Naive thymus-derived CD4-positive, alpha-beta T cell (primary cell): ENCODE measurements around the gene SMIM27. TPM values are rescaled to one million over a fixed set of nuclear protein-coding genes. Genes with fewer than 3 reads are reported as not detected.

ENCODE experiments used
- ATAC-seq: fragments of 150-1000 bp; cut with Tn5 transposase; 2 replicates; pipeline ENCODE4 v1.10.0; 2021; ENCODE audit warnings: mild to moderate bottlenecking, moderate library complexity
- CTCF ChIA-PET: fragments of 350-600 bp; sonication (Branson Sonifier 250); formaldehyde crosslinking; loops from one replicate; lab custom pipeline; 2021; ENCODE audit warnings: antibody characterized with exemption; lab: Charles Lee
- POLR2A ChIA-PET: fragments of 350-600 bp; sonication (Branson Sonifier 250); formaldehyde crosslinking; loops from one replicate; lab custom pipeline; 2021; ENCODE audit warnings: antibody characterized with exemption, inconsistent platforms; lab: Charles Lee
- DNase-seq, 9 donors: peaks; one replicate each; pipeline versions ENCODE4 v3.0.0 to v3.0.0-alpha.2; 2020 to 2022; ENCODE audit warnings: mixed read lengths in 1 of 9
- H3K27ac ChIP-seq: one replicate; pipeline ENCODE4 v1.7.0; 2013; ENCODE audit warnings: mild to moderate bottlenecking, low read depth, low read length, moderate library complexity
- H3K27me3 ChIP-seq, 2 donors: one replicate each; pipeline ENCODE4 v1.7.0; 2013; ENCODE audit warnings: low read length in 2 of 2, mild to moderate bottlenecking in 2 of 2, moderate library complexity in 2 of 2; ENCODE audit not compliant: control insufficient read depth in 2 of 2, insufficient read depth in 2 of 2
- H3K36me3 ChIP-seq, 3 experiments: 1 replicate in 2 of 3; 2 replicates in 1 of 3; pipeline ENCODE4 v1.7.0; 2013; ENCODE audit warnings: low read length in 3 of 3, mild to moderate bottlenecking in 3 of 3, moderate library complexity in 1 of 3; ENCODE audit not compliant: insufficient read depth in 3 of 3, control insufficient read depth in 2 of 3
- H3K4me1 ChIP-seq, 2 donors: one replicate each; pipeline ENCODE4 v1.7.0; 2013; ENCODE audit warnings: low read length in 2 of 2, mild to moderate bottlenecking in 2 of 2, moderate library complexity in 1 of 2; ENCODE audit not compliant: control insufficient read depth in 2 of 2, insufficient read depth in 2 of 2
- H3K4me3 ChIP-seq: 2 replicates; pipeline ENCODE4 v1.7.0; 2013; ENCODE audit warnings: mild to moderate bottlenecking, low read length
- H3K9me3 ChIP-seq, 3 experiments: 1 replicate in 2 of 3; 2 replicates in 1 of 3; pipeline ENCODE4 v1.7.0; 2013; ENCODE audit warnings: low read length in 3 of 3; ENCODE audit not compliant: control insufficient read depth in 2 of 3
- H3K27ac Mint-ChIP-seq, 9 donors: one replicate each; pipeline ENCODE4 v1.8.0; 2020 to 2022; ENCODE audit warnings: mixed read lengths in 9 of 9, mild to moderate bottlenecking in 8 of 9, moderate library complexity in 5 of 9, inconsistent platforms in 2 of 9
- H3K27me3 Mint-ChIP-seq, 5 donors: one replicate each; pipeline ENCODE4 v1.8.0; 2021 to 2022; ENCODE audit warnings: mixed read lengths in 5 of 5, mild to moderate bottlenecking in 1 of 5
- H3K36me3 Mint-ChIP-seq, 5 donors: one replicate each; pipeline ENCODE4 v1.8.0; 2020 to 2022; ENCODE audit warnings: mixed read lengths in 5 of 5, mild to moderate bottlenecking in 3 of 5, inconsistent platforms in 1 of 5
- H3K4me1 Mint-ChIP-seq, 7 donors: one replicate each; pipeline ENCODE4 v1.8.0; 2020 to 2022; ENCODE audit warnings: mixed read lengths in 7 of 7, mild to moderate bottlenecking in 3 of 7, inconsistent platforms in 1 of 7
- H3K4me3 Mint-ChIP-seq, 10 donors: one replicate each; pipeline ENCODE4 v1.8.0; 2020 to 2022; ENCODE audit warnings: mild to moderate bottlenecking in 10 of 10, mixed read lengths in 10 of 10, moderate library complexity in 6 of 10, inconsistent platforms in 2 of 10
- H3K9me3 Mint-ChIP-seq, 11 donors: one replicate each; pipeline ENCODE4 v1.8.0; 2020 to 2022; ENCODE audit warnings: mixed read lengths in 11 of 11, mild to moderate bottlenecking in 4 of 11, inconsistent platforms in 1 of 11, moderate library complexity in 1 of 11
- intact Hi-C, 2 donors: fragments of 100-400 bp; cut with micrococcal nuclease; formaldehyde crosslinking; loops; one replicate each; pipeline ENCODE4 v1.15.1; 2023
- polyA plus RNA-seq, 2 donors: library from polyadenylated mRNA; unstranded; fragments of 300-500 nt; fragmentation: Illumina TruSeq; gene quantifications; one replicate each; pipeline ENCODE4 v1.2.3, GENCODE V29; 2021
- total RNA-seq, 6 experiments: library from RNA in 5 of 6; stranded (reverse) in 5 of 6; gene quantifications; 1 replicate in 5 of 6; 2 replicates in 1 of 6; pipeline ENCODE4 v1.2.3 and lab custom pipeline; 2021 to 2026

SMIM27 gene
- total and polyA plus RNA-seq, 7 experiments from 2014 or later: 15.1 to 108 (median 37.8) TPM

DNA sequence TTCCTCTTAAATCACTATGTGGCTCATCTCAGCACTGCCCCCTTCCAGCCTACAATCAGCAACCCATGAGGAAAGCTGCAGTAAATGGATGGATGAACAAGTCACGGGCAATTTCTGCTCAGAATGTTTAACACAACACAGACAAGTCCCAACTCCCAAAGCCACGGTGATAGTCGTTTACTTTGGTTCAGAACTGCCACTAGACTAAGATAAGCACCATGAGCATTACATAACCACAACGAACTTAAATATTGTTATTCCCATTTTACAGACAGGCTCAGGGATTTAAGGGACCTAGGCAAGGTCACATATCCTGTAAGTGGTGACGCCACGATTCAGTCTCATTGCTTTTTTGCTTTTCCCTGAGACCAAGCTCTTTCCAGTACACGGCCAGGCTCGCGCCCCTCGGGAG is 2.0 kb upstream of the SMIM27 start:
- peaks cover 31 to 65% (median 59%) of the 10 kb centered on the region in 7 donors for H3K4me1 Mint-ChIP-seq
- CTCF ChIA-PET: interaction anchor here (1.4 to 7.3 kb wide), 6 partner anchors 20 to 170 kb away, joined by 4 to 48 read pairs (median 10); partner anchors contain the start of genes ACO1, NDUFB6 and RIGI

DNA sequence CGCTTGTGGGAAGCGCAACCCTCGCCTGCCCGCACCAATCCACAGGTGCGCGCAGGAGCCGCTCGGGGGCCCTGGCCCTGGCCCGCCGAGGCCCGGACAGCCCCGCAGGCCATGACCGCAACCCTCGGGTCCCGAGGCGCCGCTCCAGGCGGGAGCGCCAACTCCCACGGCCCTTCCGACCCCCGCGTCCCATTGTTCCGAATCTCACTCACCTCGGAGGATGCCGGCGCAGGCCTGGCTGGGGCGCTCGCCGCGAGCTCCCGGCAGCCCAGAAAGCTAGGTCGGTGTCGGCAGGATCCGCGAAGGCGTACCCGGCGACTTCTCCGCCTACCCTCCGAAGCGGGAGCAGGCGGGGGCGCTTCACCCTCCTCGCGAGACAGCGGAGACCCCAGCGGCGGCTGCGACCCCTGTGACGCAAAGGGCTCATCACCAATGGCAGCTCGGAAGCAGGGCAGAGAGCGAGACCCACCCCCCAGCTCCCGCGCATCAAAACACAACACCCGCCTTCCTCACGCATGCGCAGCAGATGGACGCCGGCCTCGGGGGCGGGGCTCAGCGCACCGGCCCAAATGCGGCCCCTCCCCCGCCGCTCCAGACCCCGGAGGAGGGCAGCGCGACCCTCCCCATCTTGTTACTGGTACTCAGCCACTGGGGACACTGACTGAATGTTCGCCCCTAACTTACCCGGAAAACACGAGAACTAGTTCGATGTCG is 1.4 kb upstream of the SMIM27 start:
- ChIA-PET CTCF (interaction anchor here (0.6 to 7.3 kb wide), 9 partner anchors 21 to 171 kb away, joined by 3 to 48 read pairs (median 6); partner anchors contain the start of genes ACO1, NDUFB6 and RIGI), POLR2A (interaction anchor here (0.8 to 5.3 kb wide), 11 partner anchors 9 to 171 kb away, joined by 3 to 50 read pairs (median 10); partner anchors contain the start of genes ACO1, NDUFB6 and RIGI)
- Mint-ChIP-seq H3K27me3 (no peaks in the 10 kb centered on the region), H3K36me3 (peaks cover 0 to 9% (median 0%) of the 10 kb centered on the region in 5 donors), H3K9me3 (no peaks in the 10 kb centered on the region), H3K4me1 (peaks cover 31 to 70% (median 57%) of the 10 kb centered on the region in 7 donors), H3K4me3 (peak overlapping the region; percentile 92 to 100 (median 99)), H3K27ac (peak overlapping the region; percentile 96 to 100 (median 98))
- Histone ChIP-seq H3K27ac (peak overlapping the region; percentile 97), H3K4me3 (peak overlapping the region; percentile 93), H3K9me3 (no peaks in the 10 kb centered on the region), H3K27me3 (no peaks in the 10 kb centered on the region), H3K36me3 (no peaks in the 10 kb centered on the region), H3K4me1 (peaks cover 13 to 20% of the 10 kb centered on the region in 2 donors)
- DNase-seq (peak; percentile 89 to 99 (median 96)), ATAC-seq (peak; percentile 90)
- intact Hi-C loops: loop anchor here (1.0 to 10.0 kb wide), 15 partner anchors 12 to 1907 kb away; partner anchors contain the start of genes ACO1 (in 2 of the 2), APTX (in 2 of the 2), RIGI (in 2 of the 2) and SMU1 (in 2 of the 2)

More for the DNA sequence above, 2.0 kb upstream of the SMIM27 start:
- peak overlapping the region; percentile 97 for H3K27ac ChIP-seq
- no peaks in the 10 kb centered on the region for H3K9me3 Mint-ChIP-seq
- DNase-seq: no peak
- POLR2A ChIA-PET: interaction anchor here (0.8 to 5.3 kb wide), 10 partner anchors 9 to 171 kb away, joined by 3 to 50 read pairs (median 10); partner anchors contain the start of genes ACO1, NDUFB6 and RIGI
- no peaks in the 10 kb centered on the region for H3K27me3 ChIP-seq
- intact Hi-C loops: loop anchor here (1.0 to 10.0 kb wide), 13 partner anchors 12 to 1907 kb away; partner anchors contain the start of genes RIGI (in 2 of the 2), SMU1 (in 2 of the 2), UBAP2 (in 2 of the 2) and ACO1 (in 1 of the 2)
- ATAC-seq: no peak
- no peaks in the 10 kb centered on the region for H3K36me3 ChIP-seq
- peak overlapping the region; percentile 93 for H3K4me3 ChIP-seq
- no peaks in the 10 kb centered on the region for H3K27me3 Mint-ChIP-seq
- H3K4me3 Mint-ChIP-seq: peak overlapping the region; percentile 92 to 100 (median 98)
- peaks cover 0 to 8% (median 0%) of the 10 kb centered on the region in 5 donors for H3K36me3 Mint-ChIP-seq
- H3K4me1 ChIP-seq: peaks cover 13 to 20% of the 10 kb centered on the region in 2 donors
- no peaks in the 10 kb centered on the region for H3K9me3 ChIP-seq
- H3K27ac Mint-ChIP-seq: peak overlapping the region; percentile 47 to 99 (median 95)

DNA sequence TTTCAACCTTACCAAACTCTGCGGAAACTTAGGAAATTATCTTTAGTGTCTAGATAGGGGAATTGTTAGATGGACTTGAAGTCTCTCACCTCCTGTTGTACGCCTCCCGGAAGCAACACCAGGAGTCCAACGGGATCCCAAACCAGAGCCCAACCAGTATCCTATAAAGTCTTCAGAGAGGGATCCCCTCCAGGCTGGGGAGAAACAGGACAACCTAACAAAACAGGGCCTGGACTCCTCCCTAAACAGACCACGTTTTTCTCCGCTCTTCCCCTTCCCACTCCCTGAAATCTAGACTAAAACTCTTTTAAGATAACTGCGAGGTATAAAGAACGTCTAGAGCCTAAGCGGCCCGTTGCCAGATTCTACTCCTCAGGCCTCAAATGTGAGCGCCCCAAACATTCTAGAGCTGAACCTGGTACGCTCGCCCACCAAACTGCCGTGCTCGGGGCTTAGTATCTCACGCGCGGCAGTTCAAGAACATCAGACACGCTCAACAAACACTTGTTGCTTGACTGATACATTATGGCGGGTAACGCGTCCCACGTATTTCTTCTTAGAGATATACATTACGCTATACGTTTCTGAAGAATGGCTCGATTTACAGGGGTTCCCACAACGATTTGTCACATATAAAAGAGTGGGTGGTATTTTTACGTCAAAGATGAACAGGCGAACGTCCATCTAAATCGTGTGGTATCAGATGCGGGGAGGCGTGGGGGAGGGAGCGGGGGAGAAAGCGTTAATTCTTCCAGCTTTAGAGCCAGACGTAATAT is 663 bp upstream of the SMIM27 start:
- no peaks in the 10 kb centered on the region for H3K27me3 Mint-ChIP-seq
- no peaks in the 10 kb centered on the region for H3K9me3 Mint-ChIP-seq
- H3K27ac Mint-ChIP-seq: peak overlapping the region; percentile 96 to 100 (median 98)
- peaks cover 0 to 16% (median 0%) of the 10 kb centered on the region in 5 donors for H3K36me3 Mint-ChIP-seq
- intact Hi-C loops: loop anchor here (1.0 to 10.0 kb wide), 16 partner anchors 21 to 1906 kb away; partner anchors contain the start of genes DNAJA1 (in 2 of the 2), UBAP2 (in 2 of the 2), ACO1 (in 1 of the 2) and APTX (in 1 of the 2)
- H3K4me3 Mint-ChIP-seq: peak overlapping the region; percentile 92 to 100 (median 99)
- peak; percentile 7 for ATAC-seq
- ChIA-PET POLR2A (interaction anchor here (0.8 to 5.3 kb wide), 10 partner anchors 10 to 172 kb away, joined by 3 to 50 read pairs (median 10); partner anchors contain the start of genes ACO1 and RIGI), CTCF (interaction anchor here (0.6 to 7.3 kb wide), 10 partner anchors 22 to 173 kb away, joined by 3 to 48 read pairs (median 7); partner anchors contain the start of genes ACO1, NDUFB6 and RIGI)
- Histone ChIP-seq H3K4me1 (peaks cover 13 to 20% of the 10 kb centered on the region in 2 donors), H3K4me3 (peak overlapping the region; percentile 93), H3K27ac (peak overlapping the region; percentile 97), H3K9me3 (no peaks in the 10 kb centered on the region), H3K36me3 (no peaks in the 10 kb centered on the region), H3K27me3 (no peaks in the 10 kb centered on the region)
- peaks cover 31 to 71% (median 57%) of the 10 kb centered on the region in 7 donors for H3K4me1 Mint-ChIP-seq
- peak; percentile 16 to 60 (median 53) for DNase-seq

DNA sequence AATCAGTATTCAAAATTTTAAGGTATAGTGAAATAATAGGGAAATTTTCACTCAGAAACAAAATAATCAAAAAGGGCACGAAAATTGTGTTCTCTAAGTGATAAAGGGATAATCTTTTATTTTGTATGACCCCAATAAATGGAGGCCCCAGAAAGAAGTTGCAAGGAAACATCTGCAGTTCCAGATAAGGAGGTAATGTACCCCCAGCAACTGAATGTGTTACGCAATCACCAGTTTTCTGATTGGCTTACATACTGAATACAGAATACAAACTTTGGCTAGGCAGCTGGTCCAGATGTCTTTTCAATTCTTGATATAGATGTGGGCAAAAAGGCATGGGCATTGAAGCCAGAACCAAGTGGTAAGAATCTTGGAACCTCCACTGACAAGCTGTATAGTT is 2.0 kb downstream of the SMIM27 start:
- H3K4me3 ChIP-seq: no peak overlapping the region
- POLR2A ChIA-PET: interaction anchor here (0.6 to 1.2 kb wide), 2 partner anchors 15 to 18 kb away, joined by 3 read pairs; no protein-coding TSS in a partner anchor
- intact Hi-C loops: loop anchor here (5.0 to 10.0 kb wide), 6 partner anchors 523 to 1903 kb away; partner anchors contain the start of genes DNAI1 (in 1 of the 2), FAM219A (in 1 of the 2), MYORG (in 1 of the 2) and SMU1 (in 1 of the 2)
- no peaks in the 10 kb centered on the region for H3K27me3 ChIP-seq
- no peaks in the 10 kb centered on the region for H3K36me3 ChIP-seq
- Mint-ChIP-seq H3K4me1 (peaks cover 26 to 66% (median 44%) of the 10 kb centered on the region in 7 donors), H3K27me3 (no peaks in the 10 kb centered on the region), H3K4me3 (peak overlapping the region in 4 of 10 donors; percentile 51 to 98 (median 56)), H3K9me3 (no peaks in the 10 kb centered on the region), H3K27ac (peak overlapping the region in 5 of 9 donors; percentile 9 to 97 (median 80)), H3K36me3 (peaks cover 0 to 14% (median 1%) of the 10 kb centered on the region in 5 donors)
- H3K9me3 ChIP-seq: no peaks in the 10 kb centered on the region
- H3K4me1 ChIP-seq: peaks cover 13 to 19% of the 10 kb centered on the region in 2 donors
- no peak for DNase-seq
- no peak for ATAC-seq
- CTCF ChIA-PET: interaction anchor here (7.3 kb wide), 1 partner anchor 19 kb away, joined by 48 read pairs; the partner anchor contains the start of gene NDUFB6
- peak overlapping the region; percentile 97 for H3K27ac ChIP-seq

DNA sequence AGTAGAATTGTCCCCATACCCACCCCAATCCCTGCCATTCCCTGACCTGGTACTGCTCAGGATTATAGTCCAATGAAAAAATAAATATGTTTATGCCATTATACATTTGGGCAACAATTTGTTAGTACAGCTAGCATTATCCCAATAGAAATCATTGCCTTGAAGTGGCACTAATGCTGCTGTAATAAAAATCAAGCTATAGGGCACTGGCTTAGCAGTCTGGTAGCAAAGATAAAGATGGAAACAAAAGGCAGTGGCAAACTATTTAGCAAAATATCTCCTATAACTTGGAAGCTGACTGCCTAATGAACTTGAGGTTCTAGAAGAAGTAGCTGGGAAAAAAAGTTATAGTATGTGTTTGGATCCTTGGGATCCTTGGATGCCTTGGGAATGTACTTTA is 2.5 kb downstream of the SMIM27 start:
- Histone ChIP-seq H3K4me1 (peaks cover 13 to 15% of the 10 kb centered on the region in 2 donors), H3K9me3 (no peaks in the 10 kb centered on the region), H3K36me3 (no peaks in the 10 kb centered on the region), H3K27ac (peak overlapping the region; percentile 97), H3K4me3 (no peak overlapping the region), H3K27me3 (no peaks in the 10 kb centered on the region)
- H3K27me3 Mint-ChIP-seq: no peaks in the 10 kb centered on the region
- ATAC-seq (no peak), DNase-seq (no peak)
- ChIA-PET CTCF (interaction anchor here (7.3 kb wide), 1 partner anchor 19 kb away, joined by 48 read pairs; the partner anchor contains the start of gene NDUFB6), POLR2A (interaction anchor here (0.7 to 1.2 kb wide), 2 partner anchors 14 to 17 kb away, joined by 3 read pairs; no protein-coding TSS in a partner anchor)
- peak overlapping the region in 6 of 9 donors; percentile 57 to 97 (median 74) for H3K27ac Mint-ChIP-seq
- peaks cover 0 to 18% (median 6%) of the 10 kb centered on the region in 5 donors for H3K36me3 Mint-ChIP-seq
- no peaks in the 10 kb centered on the region for H3K9me3 Mint-ChIP-seq
- no peak overlapping the region for H3K4me3 Mint-ChIP-seq
- peaks cover 30 to 66% (median 44%) of the 10 kb centered on the region in 7 donors for H3K4me1 Mint-ChIP-seq
- intact Hi-C loops: loop anchor here (5.0 to 10.0 kb wide), 6 partner anchors 523 to 1903 kb away; partner anchors contain the start of genes DNAI1 (in 1 of the 2), FAM219A (in 1 of the 2), MYORG (in 1 of the 2) and SMU1 (in 1 of the 2)
